ENCODE results near the gene KANK3. TPM values are rescaled to one million over a fixed set of nuclear protein-coding genes. Genes with fewer than 3 reads are reported as not detected.
"Not testable (repeated sequence)": the region's sequence is repeated elsewhere in the genome, so short reads cannot be mapped to it uniquely, and the experiment has no call there.

Gene KANK3
- total RNA-seq, 2 experiments from 2014 or later: 2.3 to 2.9 TPM

GRCh38 chr19:8385103-8385502 lies 42.0 kb upstream of the KANK3 start:
- POLR2A ChIA-PET, CTCF ChIA-PET: not testable (repeated sequence)

GRCh38 chr19:8384569-8384968 lies 41.5 kb upstream of the KANK3 start:
- H3K4me3 Mint-ChIP-seq; CTCF ChIA-PET; intact Hi-C loops (cut with micrococcal nuclease); DNase-seq; H3K9me3 Mint-ChIP-seq; H3K36me3 Mint-ChIP-seq; H3K4me1 Mint-ChIP-seq (ENCODE audit: low read depth); H3K27ac Mint-ChIP-seq; H3K27me3 Mint-ChIP-seq: not testable (repeated sequence)
- POLR2A ChIA-PET: interaction anchor here (0.9 kb wide), 1 partner anchor 63 kb away, joined by 3 read pairs; the partner anchor contains the start of genes NDUFA7 and RPS28

More at GRCh38 chr19:8385103-8385502, 42.0 kb upstream of the KANK3 start:
- H3K27me3 Mint-ChIP-seq; H3K4me3 Mint-ChIP-seq; intact Hi-C loops (cut with micrococcal nuclease); H3K4me1 Mint-ChIP-seq (ENCODE audit: low read depth); H3K27ac Mint-ChIP-seq; H3K9me3 Mint-ChIP-seq; H3K36me3 Mint-ChIP-seq; DNase-seq: not testable (repeated sequence)

- H3K4me3 Mint-ChIP-seq; intact Hi-C loops (cut with micrococcal nuclease); H3K36me3 Mint-ChIP-seq; H3K27me3 Mint-ChIP-seq; DNase-seq; H3K9me3 Mint-ChIP-seq; H3K27ac Mint-ChIP-seq; H3K4me1 Mint-ChIP-seq (ENCODE audit: low read depth): not testable (repeated sequence)
- POLR2A ChIA-PET: interaction anchor here (0.6 kb wide), 1 partner anchor 9 kb away, joined by 3 read pairs; no protein-coding TSS in a partner anchor
- CTCF ChIA-PET: interaction anchor here (0.6 to 1.1 kb wide), 3 partner anchors 33 to 115 kb away, joined by 3 read pairs; partner anchors contain the start of gene MARCHF2
Observed at GRCh38 chr19:8379156-8379891, 36.3 kb upstream of the KANK3 start.

GRCh38 chr19:8377598-8377997 lies 34.5 kb upstream of the KANK3 start:
- H3K27ac Mint-ChIP-seq: no peak overlapping the region
- POLR2A ChIA-PET: interaction anchor here (0.5 kb wide), 1 partner anchor 10 kb away, joined by 3 read pairs; no protein-coding TSS in a partner anchor
- intact Hi-C loops (cut with micrococcal nuclease): no loop called here
- no peak for DNase-seq
- peaks cover 7% of the 10 kb centered on the region for H3K4me1 Mint-ChIP-seq (ENCODE audit: low read depth)
- no peaks in the 10 kb centered on the region for H3K27me3 Mint-ChIP-seq
- H3K9me3 Mint-ChIP-seq: peaks cover 2% of the 10 kb centered on the region
- H3K36me3 Mint-ChIP-seq: peaks cover 3% of the 10 kb centered on the region
- CTCF ChIA-PET: interaction anchor here (1.1 to 1.5 kb wide), 2 partner anchors 24 to 25 kb away, joined by 4 read pairs; no protein-coding TSS in a partner anchor
- no peak overlapping the region for H3K4me3 Mint-ChIP-seq

GRCh38 chr19:8376373-8376974 lies 33.4 kb upstream of the KANK3 start:
- H3K36me3 Mint-ChIP-seq; H3K4me3 Mint-ChIP-seq; H3K27ac Mint-ChIP-seq; H3K9me3 Mint-ChIP-seq; intact Hi-C loops (cut with micrococcal nuclease); H3K4me1 Mint-ChIP-seq (ENCODE audit: low read depth); DNase-seq; H3K27me3 Mint-ChIP-seq: not testable (repeated sequence)
- POLR2A ChIA-PET: interaction anchor here (0.6 kb wide), 1 partner anchor 185 kb away, joined by 3 read pairs; no protein-coding TSS in a partner anchor
- CTCF ChIA-PET: interaction anchor here (1.5 kb wide), 1 partner anchor 24 kb away, joined by 4 read pairs; no protein-coding TSS in a partner anchor

- H3K27me3 Mint-ChIP-seq; intact Hi-C loops (cut with micrococcal nuclease); H3K4me1 Mint-ChIP-seq (ENCODE audit: low read depth); POLR2A ChIA-PET; H3K36me3 Mint-ChIP-seq; CTCF ChIA-PET; DNase-seq; H3K4me3 Mint-ChIP-seq; H3K9me3 Mint-ChIP-seq; H3K27ac Mint-ChIP-seq: not testable (repeated sequence)
Observed at GRCh38 chr19:8375766-8376165, 32.7 kb upstream of the KANK3 start.

DNA sequence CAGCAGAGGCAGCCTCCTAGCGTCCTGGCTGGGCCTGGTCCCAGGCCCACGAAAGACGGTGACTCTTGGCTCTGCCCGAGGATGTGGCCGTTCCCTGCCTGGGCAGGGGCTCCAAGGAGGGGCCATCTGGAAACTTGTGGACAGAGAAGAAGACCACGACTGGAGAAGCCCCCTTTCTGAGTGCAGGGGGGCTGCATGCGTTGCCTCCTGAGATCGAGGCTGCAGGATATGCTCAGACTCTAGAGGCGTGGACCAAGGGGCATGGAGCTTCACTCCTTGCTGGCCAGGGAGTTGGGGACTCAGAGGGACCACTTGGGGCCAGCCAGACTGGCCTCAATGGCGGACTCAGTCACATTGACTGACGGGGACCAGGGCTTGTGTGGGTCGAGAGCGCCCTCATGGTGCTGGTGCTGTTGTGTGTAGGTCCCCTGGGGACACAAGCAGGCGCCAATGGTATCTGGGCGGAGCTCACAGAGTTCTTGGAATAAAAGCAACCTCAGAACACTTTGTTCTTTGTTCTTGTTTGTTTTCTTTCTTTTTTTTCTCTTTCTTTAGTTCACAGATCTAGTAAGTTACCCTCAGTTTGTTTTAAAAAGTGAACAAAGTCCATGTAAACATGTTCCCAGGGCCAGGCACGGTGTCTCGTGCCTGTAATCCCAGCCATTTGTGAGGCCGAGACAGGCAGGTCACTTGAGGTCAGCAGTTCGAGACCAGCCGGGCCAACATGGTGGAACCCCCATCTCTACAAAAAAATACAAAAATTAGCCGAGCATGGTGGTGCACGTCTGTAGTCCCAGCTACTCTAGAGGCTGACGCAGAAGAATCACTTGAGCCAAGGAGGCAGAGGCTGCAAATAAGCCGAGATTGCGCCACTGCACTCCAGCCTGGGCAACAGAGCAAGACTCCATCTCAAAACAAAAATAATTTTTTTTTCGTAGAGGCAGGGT lies 31.1 kb upstream of the KANK3 start:
- Mint-ChIP-seq H3K27ac (no peak overlapping the region), H3K9me3 (no peaks in the 10 kb centered on the region), H3K4me1 (ENCODE audit: low read depth) (peaks cover 7% of the 10 kb centered on the region), H3K36me3 (no peaks in the 10 kb centered on the region), H3K4me3 (no peak overlapping the region), H3K27me3 (no peaks in the 10 kb centered on the region)
- ChIA-PET POLR2A (no interaction called here), CTCF (no interaction called here)
- intact Hi-C loops (cut with micrococcal nuclease): no loop called here
- no peak for DNase-seq

DNA sequence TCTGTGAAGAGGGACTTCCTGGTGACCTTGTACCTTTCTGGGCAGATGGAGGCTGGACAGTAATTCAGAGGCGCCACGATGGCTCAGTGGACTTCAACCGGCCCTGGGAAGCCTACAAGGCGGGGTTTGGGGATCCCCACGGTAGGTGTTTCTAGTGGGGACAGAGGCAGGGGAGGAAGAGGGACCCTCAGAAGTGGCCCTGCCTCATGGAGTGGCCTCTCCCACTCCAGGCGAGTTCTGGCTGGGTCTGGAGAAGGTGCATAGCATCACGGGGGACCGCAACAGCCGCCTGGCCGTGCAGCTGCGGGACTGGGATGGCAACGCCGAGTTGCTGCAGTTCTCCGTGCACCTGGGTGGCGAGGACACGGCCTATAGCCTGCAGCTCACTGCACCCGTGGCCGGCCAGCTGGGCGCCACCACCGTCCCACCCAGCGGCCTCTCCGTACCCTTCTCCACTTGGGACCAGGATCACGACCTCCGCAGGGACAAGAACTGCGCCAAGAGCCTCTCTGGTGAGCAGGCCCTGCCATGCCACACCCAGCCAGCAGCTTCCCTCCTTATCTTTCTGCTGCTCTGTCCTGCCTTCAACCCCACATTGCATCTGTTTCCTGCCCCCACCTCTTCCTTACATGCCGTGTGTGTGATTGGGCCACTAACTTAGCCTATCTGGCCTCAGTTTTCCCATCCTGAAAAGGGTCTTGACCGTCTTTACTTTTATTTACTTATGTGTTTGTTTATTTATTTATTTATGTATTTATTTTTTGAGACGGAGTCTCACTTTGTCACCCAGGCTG lies 28.1 kb upstream of the KANK3 start:
- CTCF ChIA-PET: interaction anchor here (0.6 to 1.3 kb wide), 4 partner anchors 18 to 119 kb away, joined by 3 to 7 read pairs (median 4); no protein-coding TSS in a partner anchor
- POLR2A ChIA-PET: no interaction called here
- H3K27me3 Mint-ChIP-seq: peaks cover 17% of the 10 kb centered on the region
- peaks cover 5% of the 10 kb centered on the region for H3K4me1 Mint-ChIP-seq (ENCODE audit: low read depth)
- DNase-seq: no peak
- no peak overlapping the region for H3K27ac Mint-ChIP-seq
- no peaks in the 10 kb centered on the region for H3K9me3 Mint-ChIP-seq
- no peaks in the 10 kb centered on the region for H3K36me3 Mint-ChIP-seq
- intact Hi-C loops (cut with micrococcal nuclease): no loop called here
- no peak overlapping the region for H3K4me3 Mint-ChIP-seq

- Mint-ChIP-seq H3K27ac (no peak overlapping the region), H3K36me3 (no peaks in the 10 kb centered on the region), H3K9me3 (no peaks in the 10 kb centered on the region), H3K27me3 (peaks cover 25% of the 10 kb centered on the region), H3K4me1 (ENCODE audit: low read depth) (peaks cover 5% of the 10 kb centered on the region), H3K4me3 (no peak overlapping the region)
- intact Hi-C loops (cut with micrococcal nuclease): no loop called here
- no peak for DNase-seq
- POLR2A ChIA-PET: no interaction called here
- CTCF ChIA-PET: interaction anchor here (0.6 to 1.3 kb wide), 5 partner anchors 17 to 210 kb away, joined by 3 to 7 read pairs (median 4); no protein-coding TSS in a partner anchor
Observed at GRCh38 chr19:8370176-8371010, 27.3 kb upstream of the KANK3 start.

DNA sequence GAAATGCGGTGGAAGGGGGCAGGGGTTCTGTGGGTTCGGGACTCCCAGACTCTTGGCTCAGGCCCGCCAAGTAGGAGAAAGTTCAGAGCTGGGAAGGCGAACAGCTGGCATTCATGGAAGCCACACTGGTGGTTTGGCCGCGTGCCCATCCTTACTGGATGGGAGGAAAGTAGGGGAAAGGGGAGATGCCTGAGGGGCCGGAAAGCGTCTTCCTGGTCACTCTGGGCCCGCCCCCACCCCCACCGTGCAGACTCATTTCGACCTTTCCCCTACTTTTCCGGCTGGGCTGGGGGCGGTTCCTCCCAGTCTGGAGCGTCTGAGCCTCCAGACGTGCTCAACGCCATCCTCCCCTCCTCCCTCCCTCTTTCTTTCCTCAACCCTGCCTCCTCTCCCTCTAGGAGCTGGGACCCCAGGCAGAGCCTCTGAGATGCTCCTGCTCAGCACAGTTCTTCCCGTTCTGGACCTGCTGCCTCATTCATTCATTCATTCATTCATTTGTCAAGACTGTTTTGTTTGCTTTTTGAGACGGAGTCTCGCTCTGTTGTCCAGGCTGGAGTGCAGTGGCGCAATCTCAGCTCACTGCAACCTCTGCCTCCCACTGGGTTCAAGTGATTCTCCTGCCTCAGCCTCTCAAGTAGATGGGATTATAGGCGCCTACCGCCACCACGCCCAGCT lies 24.4 kb upstream of the KANK3 start:
- no peak for DNase-seq
- Mint-ChIP-seq H3K27ac (no peak overlapping the region), H3K4me1 (ENCODE audit: low read depth) (peaks cover 16% of the 10 kb centered on the region), H3K27me3 (peaks cover 36% of the 10 kb centered on the region), H3K4me3 (no peak overlapping the region), H3K9me3 (no peaks in the 10 kb centered on the region), H3K36me3 (no peaks in the 10 kb centered on the region)
- intact Hi-C loops (cut with micrococcal nuclease): no loop called here
- ChIA-PET CTCF (interaction anchor here (4.2 kb wide), 1 partner anchor 13 kb away, joined by 17 read pairs; no protein-coding TSS in a partner anchor), POLR2A (no interaction called here)
